DND-41 (cell line): Measurements from ENCODE around the gene CAPN2.
"Not testable (repeated sequence)": the region's sequence is repeated elsewhere in the genome, so short reads cannot be mapped to it uniquely, and the experiment has no call there.

Experiments
- ATAC-seq: fragments of 200-7000 bp; cut with Tn5 transposase; 3 replicates; pipeline ENCODE4 v1.9.1; 2021; ENCODE audit warnings: low read depth; ENCODE audit not compliant: insufficient read depth
- DNase-seq: peaks from one replicate; pipeline ENCODE4 v3.0.0-alpha.2; 2020
- H2AFZ ChIP-seq: 2 replicates; pipeline ENCODE4 v1.6.0; 2012; ENCODE audit warnings: low read depth, low read length
- H3K27ac ChIP-seq: 2 replicates; pipeline ENCODE4 v1.5.1; 2012; ENCODE audit warnings: low read length, inconsistent platforms
- H3K27me3 ChIP-seq: fragments of 200-600 bp; sonication (generic); 2 replicates; pipeline ENCODE4 v1.6.0; 2012; ENCODE audit warnings: low read length, mild to moderate bottlenecking, inconsistent platforms; ENCODE audit not compliant: insufficient read depth, poor library complexity
- H3K36me3 ChIP-seq: 2 replicates; pipeline ENCODE4 v1.5.1; 2012; ENCODE audit warnings: low read length, inconsistent platforms; ENCODE audit not compliant: insufficient read depth
- H3K4me1 ChIP-seq: 2 replicates; pipeline ENCODE4 v1.5.1; 2012; ENCODE audit warnings: mild to moderate bottlenecking, low read length; ENCODE audit not compliant: insufficient read depth
- H3K4me2 ChIP-seq: 2 replicates; pipeline ENCODE4 v1.6.0; 2012; ENCODE audit warnings: mild to moderate bottlenecking, moderate library complexity, low read length, inconsistent platforms; ENCODE audit not compliant: insufficient read depth
- H3K4me3 ChIP-seq, 2 experiments: fragments of 200-600 bp in 1 of 2; shearing (Covaris generic) in 1 of 2; 2 replicates each; pipeline ENCODE4 v1.5.1; 2012 to 2016; ENCODE audit warnings: inconsistent platforms in 2 of 2, low read length in 2 of 2, mild to moderate bottlenecking in 2 of 2, low read depth in 1 of 2, moderate library complexity in 1 of 2
- H3K79me2 ChIP-seq: 2 replicates; pipeline ENCODE4 v1.6.0; 2012; ENCODE audit warnings: low read length, inconsistent platforms; ENCODE audit not compliant: insufficient read depth
- H3K9ac ChIP-seq: 2 replicates; pipeline ENCODE4 v1.6.0; 2012; ENCODE audit warnings: low read depth, mild to moderate bottlenecking, inconsistent platforms, low read length, moderate library complexity
- H3K9me3 ChIP-seq: 2 replicates; pipeline ENCODE4 v1.5.1; 2012; ENCODE audit warnings: low read length, moderate library complexity, mild to moderate bottlenecking, inconsistent platforms; ENCODE audit not compliant: insufficient read depth, severe bottlenecking
- H4K20me1 ChIP-seq: 2 replicates; pipeline ENCODE4 v1.6.0; 2012; ENCODE audit warnings: low read length; ENCODE audit not compliant: insufficient read depth
- EZH2 ChIP-seq: IDR thresholded peaks from 3 replicates; pipeline ENCODE4 v1.6.1; 2012; ENCODE audit warnings: borderline replicate concordance, low read depth, mild to moderate bottlenecking, moderate library complexity, low read length, inconsistent platforms; ENCODE audit not compliant: severe bottlenecking
- TF ChIP-seq, protein P1 (sequence below): IDR thresholded peaks from 2 replicates; pipeline ENCODE4 v1.5.1; 2012; ENCODE audit warnings: borderline replicate concordance, low read length, moderate library complexity, mild to moderate bottlenecking; ENCODE audit not compliant: poor library complexity, severe bottlenecking; ENCODE audit errors: extremely low read depth

Gene CAPN2

DNA sequence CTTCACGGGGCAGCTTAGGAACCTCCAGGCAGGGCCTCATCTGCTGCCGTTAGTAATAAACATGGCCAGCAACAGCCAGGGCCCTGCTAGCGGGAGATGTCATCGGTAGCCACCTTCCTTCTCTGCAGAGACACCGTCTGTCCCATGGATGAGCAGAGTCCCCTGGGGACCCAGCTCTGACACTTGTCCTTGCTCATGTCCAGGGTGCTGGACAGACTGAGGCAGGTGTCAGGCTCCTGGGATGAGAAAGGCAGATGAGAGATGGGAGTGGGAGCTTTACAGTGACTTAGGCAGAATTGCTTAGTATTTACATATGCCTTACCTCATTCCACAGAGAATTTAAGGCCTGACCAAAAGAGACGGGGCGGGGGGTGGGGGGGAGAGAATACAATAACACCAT is 25.0 kb downstream of the CAPN2 start:
- no peaks in the 10 kb centered on the region for H3K4me1 ChIP-seq
- DNase-seq (no peak), ATAC-seq (no peak)
- H3K9ac ChIP-seq, result no peak overlapping the region
- no peaks in the 10 kb centered on the region for H3K36me3 ChIP-seq
- H3K9me3 ChIP-seq, result no peaks in the 10 kb centered on the region
- no peaks in the 10 kb centered on the region for H4K20me1 ChIP-seq
- no peak overlapping the region for H3K27ac ChIP-seq
- no peak overlapping the region for H2AFZ ChIP-seq
- no peak overlapping the region for H3K4me2 ChIP-seq
- TF ChIP-seq EZH2, result no peak
- TF ChIP-seq, protein P1, sequence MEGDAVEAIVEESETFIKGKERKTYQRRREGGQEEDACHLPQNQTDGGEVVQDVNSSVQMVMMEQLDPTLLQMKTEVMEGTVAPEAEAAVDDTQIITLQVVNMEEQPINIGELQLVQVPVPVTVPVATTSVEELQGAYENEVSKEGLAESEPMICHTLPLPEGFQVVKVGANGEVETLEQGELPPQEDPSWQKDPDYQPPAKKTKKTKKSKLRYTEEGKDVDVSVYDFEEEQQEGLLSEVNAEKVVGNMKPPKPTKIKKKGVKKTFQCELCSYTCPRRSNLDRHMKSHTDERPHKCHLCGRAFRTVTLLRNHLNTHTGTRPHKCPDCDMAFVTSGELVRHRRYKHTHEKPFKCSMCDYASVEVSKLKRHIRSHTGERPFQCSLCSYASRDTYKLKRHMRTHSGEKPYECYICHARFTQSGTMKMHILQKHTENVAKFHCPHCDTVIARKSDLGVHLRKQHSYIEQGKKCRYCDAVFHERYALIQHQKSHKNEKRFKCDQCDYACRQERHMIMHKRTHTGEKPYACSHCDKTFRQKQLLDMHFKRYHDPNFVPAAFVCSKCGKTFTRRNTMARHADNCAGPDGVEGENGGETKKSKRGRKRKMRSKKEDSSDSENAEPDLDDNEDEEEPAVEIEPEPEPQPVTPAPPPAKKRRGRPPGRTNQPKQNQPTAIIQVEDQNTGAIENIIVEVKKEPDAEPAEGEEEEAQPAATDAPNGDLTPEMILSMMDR, result no peak
- H3K27me3 ChIP-seq, result peaks cover 4% of the 10 kb centered on the region
- H3K79me2 ChIP-seq, result no peaks in the 10 kb centered on the region
- H3K4me3 ChIP-seq, result no peak overlapping the region

DNA sequence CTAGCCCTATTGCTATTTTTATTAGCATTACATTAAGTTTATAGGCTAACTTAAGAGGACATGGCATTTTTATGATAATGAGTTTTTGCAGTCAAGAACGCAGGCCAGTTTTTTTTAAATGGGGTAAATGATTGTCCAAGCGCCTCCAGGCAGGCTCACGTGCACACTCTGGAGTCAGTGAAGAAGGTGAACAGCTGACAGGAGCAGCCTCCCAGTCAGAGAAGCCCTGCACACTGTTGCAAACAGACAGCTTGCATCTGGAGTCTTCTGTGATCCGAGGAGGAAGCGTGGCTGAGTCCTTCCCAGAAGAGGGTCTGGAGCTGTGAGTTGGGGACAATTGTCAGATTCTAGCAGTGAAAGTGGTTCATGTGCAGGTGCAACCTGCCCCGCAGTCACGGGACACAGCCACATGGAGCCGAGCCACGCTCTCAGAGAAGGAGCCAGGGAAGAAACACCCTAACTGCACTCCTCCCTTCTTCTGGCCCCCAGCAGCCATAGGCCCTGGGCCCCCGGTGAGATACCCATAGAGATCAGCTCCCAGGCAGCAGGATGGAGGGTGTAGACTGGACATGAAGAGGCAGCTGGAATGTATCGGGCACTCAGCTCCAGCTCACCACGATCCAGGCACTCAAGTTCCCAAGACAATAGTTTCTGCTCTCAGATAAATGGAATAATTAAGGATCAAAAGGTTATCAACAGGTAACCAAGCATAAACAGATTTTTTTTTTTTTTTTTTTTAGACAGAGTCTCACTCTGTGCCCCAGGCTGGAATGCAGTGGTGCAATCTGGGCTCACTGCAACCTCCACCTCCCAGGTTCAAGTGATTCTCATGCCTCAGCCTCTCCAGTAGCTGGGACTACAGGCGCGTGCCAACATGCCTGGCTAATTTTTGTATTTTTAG is 26.4 kb downstream of the CAPN2 start:
- Histone ChIP-seq H3K36me3 (no peaks in the 10 kb centered on the region), H3K79me2 (no peaks in the 10 kb centered on the region), H3K4me3 (no peak overlapping the region), H2AFZ (no peak overlapping the region), H3K4me1 (no peaks in the 10 kb centered on the region), H3K9me3 (no peaks in the 10 kb centered on the region), H3K9ac (no peak overlapping the region), H3K27ac (no peak overlapping the region), H3K27me3 (peaks cover 4% of the 10 kb centered on the region), H3K4me2 (no peak overlapping the region), H4K20me1 (no peaks in the 10 kb centered on the region)
- TF ChIP-seq, protein P1, result no peak
- no peak for TF ChIP-seq EZH2
- DNase-seq (no peak), ATAC-seq (no peak)

DNA sequence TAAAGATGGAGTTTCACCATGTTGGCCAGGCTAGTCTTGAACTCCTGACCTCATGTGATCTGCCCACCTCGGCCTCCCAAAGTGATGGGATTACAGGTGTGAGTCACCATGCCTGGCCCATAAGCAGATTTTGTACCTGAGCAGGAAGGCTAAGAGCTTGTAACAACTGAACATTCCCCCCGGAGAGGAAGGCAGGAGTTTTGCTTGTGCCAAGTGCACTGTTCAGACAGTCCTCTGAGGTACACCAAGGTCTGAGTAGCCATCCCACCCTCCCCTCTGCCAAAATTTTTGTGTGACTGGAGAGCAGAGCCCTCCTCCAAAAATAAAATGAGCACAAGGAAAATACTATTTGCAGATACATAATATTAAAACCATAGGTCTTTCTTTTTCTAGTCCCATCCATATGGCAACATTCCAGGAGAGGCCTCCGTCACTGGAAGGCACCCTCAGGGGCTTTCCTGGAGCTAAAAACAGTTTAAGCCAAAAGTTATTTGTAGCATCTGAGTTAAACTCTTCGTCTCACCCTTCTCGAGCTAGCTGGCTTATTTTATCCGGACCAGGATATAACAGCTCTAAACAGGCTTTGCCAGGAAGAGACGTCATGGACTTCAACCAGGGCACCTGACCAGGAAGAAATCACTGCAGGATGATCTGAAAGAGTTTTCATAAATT is 27.2 kb downstream of the CAPN2 start:
- Histone ChIP-seq H3K27ac (no peak overlapping the region), H3K4me1 (no peaks in the 10 kb centered on the region), H3K4me3 (no peak overlapping the region), H3K4me2 (no peak overlapping the region), H3K27me3 (peaks cover 4% of the 10 kb centered on the region), H3K79me2 (no peaks in the 10 kb centered on the region), H4K20me1 (no peaks in the 10 kb centered on the region), H3K9me3 (no peaks in the 10 kb centered on the region), H2AFZ (no peak overlapping the region), H3K36me3 (no peaks in the 10 kb centered on the region), H3K9ac (no peak overlapping the region)
- DNase-seq (no peak), ATAC-seq (no peak)
- TF ChIP-seq EZH2, result no peak
- TF ChIP-seq, protein P1, result no peak

- H3K4me2 ChIP-seq, H4K20me1 ChIP-seq, H3K4me3 ChIP-seq, H2AFZ ChIP-seq, DNase-seq, H3K9me3 ChIP-seq, H3K79me2 ChIP-seq, ATAC-seq, H3K36me3 ChIP-seq, H3K4me1 ChIP-seq, H3K9ac ChIP-seq, H3K27ac ChIP-seq, H3K27me3 ChIP-seq: not testable (repeated sequence)
Observed at GRCh38 chr1:223740038-223740736, 27.8 kb downstream of the CAPN2 start.
